Diencephalon (tissue), 1 donor: ENCODE results near the gene PNKP. TPM values are rescaled to one million over a fixed set of nuclear protein-coding genes. Genes with fewer than 3 reads are reported as not detected.

Experiments used
- small RNA-seq: library from RNA; depleted of rRNA; stranded (forward); fragments of <200 nt; gene quantifications from one replicate; pipeline ENCODE3, GENCODE V24; 2014
- total RNA-seq: library from RNA; depleted of rRNA; stranded (reverse); fragments of >200 nt; gene quantifications from one replicate; pipeline ENCODE4 v1.2.3, GENCODE V29; 2014

Gene PNKP
- 26.3 TPM for total RNA-seq

GRCh38 chr19:49866933-49867782 lies at the start of gene PNKP:
TSS of gene PNKP (minus strand) at chr19:49867576. CDS start at chr19:49867204, 372 bp downstream.

GRCh38 chr19:49896863-49897621 lies 29.7 kb upstream of the PNKP start, which contains the start of gene IL4I1:
TSS of gene IL4I1 (minus strand) at chr19:49896887. CDS start at chr19:49896160, 727 bp downstream.

GRCh38 chr19:49877020-49877878 lies 9.9 kb upstream of the PNKP start, which contains the start of the genes AKT1S1 and TBC1D17:
TSS of gene AKT1S1 (minus strand) at chr19:49877355. CDS start at chr19:49873295, 4,060 bp downstream.
TSS of gene TBC1D17 (plus strand) at chr19:49877702. CDS start at chr19:49877724, 22 bp downstream.

GRCh38 chr19:49850487-49851342 lies 16.7 kb downstream of the PNKP start, which contains the start of gene PTOV1:
TSS of gene PTOV1 (plus strand) at chr19:49851159.

GRCh38 chr19:49817964-49818648 lies 49.3 kb downstream of the PNKP start, which contains the start of gene MED25:
TSS of gene MED25 (plus strand) at chr19:49818289. CDS start at chr19:49818342, 53 bp downstream.

GRCh38 chr19:49812997-49813861 lies 54.1 kb downstream of the PNKP start, which contains the start of gene FUZ:
TSS of gene FUZ (minus strand) at chr19:49813292. CDS start at chr19:49813106, 186 bp downstream.

Small RNAs within 50 kb of the gene (small RNA-seq; reads per million reads assigned to genes)
- gene MIR4749: not detected

Other genes starting within 250 kb of the PNKP start
- gene RRAS, start 227.4 kb downstream of the PNKP start, total RNA-seq: 1.4 TPM
- 14.1 TPM for gene SCAF1, start 225.4 kb downstream of the PNKP start, total RNA-seq
- gene IRF3, start 201.7 kb downstream of the PNKP start, total RNA-seq: 19.1 TPM
- 0.69 TPM for gene BCL2L12, start 201.6 kb downstream of the PNKP start, total RNA-seq
- 211 TPM for gene PRMT1, start 190.3 kb downstream of the PNKP start, total RNA-seq
- 1.4 TPM for gene ADM5, start 178.0 kb downstream of the PNKP start, total RNA-seq
- gene CPT1C, start 176.5 kb downstream of the PNKP start, total RNA-seq: 54.4 TPM
- gene TSKS, start 104.3 kb downstream of the PNKP start, total RNA-seq: not detected
- 83.5 TPM for gene AP2A1, start 100.6 kb downstream of the PNKP start, total RNA-seq
- gene FUZ, start 54.3 kb downstream of the PNKP start, total RNA-seq: 15.2 TPM
- gene MED25, start 49.3 kb downstream of the PNKP start, total RNA-seq: 19.1 TPM
- 113 TPM for gene PTOV1, start 16.4 kb downstream of the PNKP start, total RNA-seq
- gene AKT1S1, start 9.8 kb upstream of the PNKP start, total RNA-seq: 5.1 TPM
- 9.7 TPM for gene TBC1D17, start 10.1 kb upstream of the PNKP start, total RNA-seq
- 0.23 TPM for gene IL4I1, start 29.3 kb upstream of the PNKP start, total RNA-seq
- gene ATF5, start 61.6 kb upstream of the PNKP start, total RNA-seq: 7.6 TPM
- gene NUP62, start 61.9 kb upstream of the PNKP start, total RNA-seq: 18.2 TPM
- 0.23 TPM for gene SIGLEC11, start 93.6 kb upstream of the PNKP start, total RNA-seq
- 27.5 TPM for gene VRK3, start 157.8 kb upstream of the PNKP start, total RNA-seq
- 10.4 TPM for gene ZNF473, start 158.4 kb upstream of the PNKP start, total RNA-seq